NOMO-1 treated with dmso at 0.1 percent for 144 hours (cell line): Measurements from ENCODE around the gene CNGB1.
"Not testable (repeated sequence)": the region's sequence is repeated elsewhere in the genome, so short reads cannot be mapped to it uniquely, and the experiment has no call there.

Experiments used
- DNase-seq: peaks from one replicate; lab custom pipeline; 2025; ENCODE audit not compliant: unreplicated experiment; lab: John Stamatoyannopoulos, UW

CNGB1 gene

GRCh38 chr16:57866529-57866918 is 104.4 kb downstream of the CNGB1 start:
- no peak for DNase-seq

GRCh38 chr16:57865746-57866528 is 105.0 kb downstream of the CNGB1 start:
- DNase-seq = no peak

- DNase-seq = no peak
These were observed 107.3 kb downstream of the CNGB1 start for GRCh38 chr16:57863434-57864160.

GRCh38 chr16:57862698-57863433 is 108.1 kb downstream of the CNGB1 start:
- no peak for DNase-seq

GRCh38 chr16:57859331-57859730 is 111.6 kb downstream of the CNGB1 start:
- DNase-seq = no peak

- DNase-seq = no peak
These were observed 112.3 kb downstream of the CNGB1 start for GRCh38 chr16:57858635-57859034.

GRCh38 chr16:57857991-57858390 is 112.9 kb downstream of the CNGB1 start:
- DNase-seq = not testable (repeated sequence)

- no peak for DNase-seq
These were observed 115.7 kb downstream of the CNGB1 start for GRCh38 chr16:57855188-57855587.

- DNase-seq = no peak
These were observed 118.7 kb downstream of the CNGB1 start for GRCh38 chr16:57852189-57852588.

- DNase-seq = no peak
These were observed 122.7 kb downstream of the CNGB1 start for GRCh38 chr16:57848181-57848580.

GRCh38 chr16:57846931-57847330 is 124.0 kb downstream of the CNGB1 start:
- DNase-seq = not testable (repeated sequence)

GRCh38 chr16:57846078-57846697 is 124.7 kb downstream of the CNGB1 start:
- no peak for DNase-seq

GRCh38 chr16:57845115-57845514 is 125.8 kb downstream of the CNGB1 start:
- no peak for DNase-seq

- no peak for DNase-seq
These were observed 126.4 kb downstream of the CNGB1 start for GRCh38 chr16:57844416-57845030.

- DNase-seq = no peak
These were observed 127.5 kb downstream of the CNGB1 start for GRCh38 chr16:57843400-57843799.

- no peak for DNase-seq
These were observed 128.3 kb downstream of the CNGB1 start for GRCh38 chr16:57842601-57843000.

GRCh38 chr16:57840833-57841232 is 130.1 kb downstream of the CNGB1 start:
- DNase-seq = no peak

- no peak for DNase-seq
These were observed 132.8 kb downstream of the CNGB1 start for GRCh38 chr16:57838161-57838560.

- no peak for DNase-seq
These were observed 133.4 kb downstream of the CNGB1 start for GRCh38 chr16:57837305-57838125.

- not testable (repeated sequence) for DNase-seq
These were observed 135.5 kb downstream of the CNGB1 start for GRCh38 chr16:57835439-57835838.
